Stomach (tissue), 9 donors: Measurements from ENCODE around the gene ITGB5. TPM values are rescaled to one million over a fixed set of nuclear protein-coding genes. Genes with fewer than 3 reads are reported as not detected.

Source experiments
- DNase-seq, 2 donors: peaks; one replicate each; pipeline versions ENCODE4 v3.0.0 to v3.0.0-alpha.2; 2013 to 2019
- H3K27ac ChIP-seq, 5 donors: fragments of 200-600 bp in 4 of 5; sonication (generic) in 4 of 5; one replicate each; pipeline ENCODE4 v1.5.1; 2013 to 2019; ENCODE audit warnings: mild to moderate bottlenecking in 1 of 5, moderate library complexity in 1 of 5
- H3K27me3 ChIP-seq, 3 donors: fragments of 200-600 bp; sonication (generic); one replicate each; pipeline ENCODE4 v1.5.1; 2017 to 2019; ENCODE audit warnings: mixed run types in 1 of 3
- H3K36me3 ChIP-seq, 4 donors: fragments of 200-600 bp; sonication (generic); 1 replicate in 3 of 4; 2 replicates in 1 of 4; pipeline ENCODE4 v1.5.1; 2016 to 2019
- H3K4me1 ChIP-seq, 4 donors: fragments of 200-600 bp; sonication (generic); one replicate each; pipeline ENCODE4 v1.5.1; 2016 to 2019
- H3K4me3 ChIP-seq, 4 donors: fragments of 200-600 bp; sonication (generic) in 3 of 4; one replicate each; pipeline ENCODE4 v1.5.1; 2016 to 2019; ENCODE audit warnings: mild to moderate bottlenecking in 1 of 4
- H3K9me3 ChIP-seq, 4 donors: fragments of 200-600 bp; sonication (generic); one replicate each; pipeline ENCODE4 v1.5.1; 2016 to 2019
- CTCF ChIP-seq, 7 experiments: fragments of 450-650 bp in 4 of 7; fragments of 200-600 bp in 3 of 7; sonication (generic) in 3 of 7; IDR thresholded peaks; one replicate each; pipeline ENCODE4 v1.5.1; 2016 to 2019; ENCODE audit warnings: antibody characterized with exemption in 7 of 7, control low read depth in 2 of 7, mild to moderate bottlenecking in 1 of 7
- EP300 ChIP-seq: sonication (generic); formaldehyde crosslinking; IDR thresholded peaks from one replicate; pipeline ENCODE4 v1.6.1; 2017; ENCODE audit warnings: antibody characterized with exemption
- POLR2A ChIP-seq, 4 donors: fragments of 450-650 bp; IDR thresholded peaks; one replicate each; pipeline ENCODE4 v1.6.1; 2016; ENCODE audit warnings: antibody characterized with exemption in 4 of 4, control low read depth in 2 of 4, mild to moderate bottlenecking in 1 of 4, moderate library complexity in 1 of 4
- POLR2AphosphoS5 ChIP-seq, 3 donors: sonication (generic); formaldehyde crosslinking; IDR thresholded peaks; one replicate each; pipeline ENCODE4 v1.6.1; 2016; ENCODE audit warnings: antibody characterized with exemption in 3 of 3
- WGBS, 5 donors: extraction: QIAGEN DNeasy Blood & Tissue Kit in 3 of 5; methylation state at CpG; one replicate each; pipeline versions ENCODE4 v1.1.5 to v1.1.7; 2013 to 2018; 5-methylcytosine and 5-hydroxymethylcytosine counted together
- intact Hi-C: fragments of 100-400 bp; cut with DNase I; formaldehyde crosslinking; loops from one replicate; pipeline ENCODE4 v1.15.1; 2023; ENCODE audit warnings: low total_unique reads
- polyA plus RNA-seq, 3 donors: library from polyadenylated mRNA; stranded (reverse); fragments of 200-250 nt; gene quantifications; one replicate each; pipeline ENCODE4 v1.2.3, GENCODE V29; 2013
- total RNA-seq, 5 donors: library from RNA; depleted of rRNA; stranded (reverse); fragments of >200 nt; gene quantifications; one replicate each; pipeline versions ENCODE4 v1.1.0 to v1.2.3, GENCODE V29; 2014 to 2016
- donor health status: healthy with polysubstance abuse.
- donor health status: Bipolar disorder and iron deficiency.
- donor health status: healthy.

ITGB5 gene
- total and polyA plus RNA-seq, 8 donors: 8.2 to 205 (median 54.1) TPM

DNA sequence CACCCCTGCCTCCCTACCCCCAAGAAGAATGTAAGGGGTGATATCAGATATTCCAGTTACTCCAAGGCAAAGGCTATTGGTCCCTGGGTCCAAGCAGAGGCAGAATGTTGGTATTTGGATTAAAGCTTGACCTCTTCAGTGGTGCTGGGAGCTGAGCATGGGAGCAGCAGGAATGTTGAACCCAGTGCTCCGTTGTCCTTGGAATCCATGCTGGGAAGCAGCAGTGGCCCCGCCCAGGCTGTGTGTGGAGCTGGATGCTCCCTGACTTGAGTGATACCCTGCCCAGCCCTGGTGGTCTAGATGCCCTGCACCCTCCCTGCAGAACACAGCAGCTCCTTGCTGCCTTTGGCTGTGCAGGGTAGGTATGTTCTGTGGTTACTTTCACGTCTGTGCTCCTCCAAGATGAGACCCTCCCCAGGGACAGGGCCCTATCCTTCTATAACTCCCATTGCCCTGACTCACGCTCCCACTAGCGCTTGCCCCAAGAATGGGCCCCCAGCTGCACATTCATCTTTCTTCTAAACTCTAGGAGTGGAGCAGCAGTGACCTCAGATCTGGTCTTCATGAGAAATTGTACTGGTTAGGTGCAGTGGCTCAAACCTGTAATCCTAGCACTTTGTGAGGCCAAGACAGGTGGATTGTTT is 121.8 kb downstream of the ITGB5 start:
- H3K9me3 ChIP-seq: no peaks in the 10 kb centered on the region
- no peak overlapping the region for H3K4me3 ChIP-seq
- TF ChIP-seq CTCF (IDR thresholded peaks at IDR 0.05): no peak
- no peak for TF ChIP-seq POLR2AphosphoS5 (IDR thresholded peaks at IDR 0.05)
- TF ChIP-seq EP300: no peak
- no peak for TF ChIP-seq POLR2A (IDR thresholded peaks at IDR 0.05)
- DNase-seq: no peak
- no peaks in the 10 kb centered on the region for H3K27me3 ChIP-seq
- intact Hi-C loops: no loop called here
- WGBS, 5 donors: 76 to 91% (median 88%) methylated on average over 5 of the region's 5 CpGs
- H3K36me3 ChIP-seq: peaks cover 14 to 70% (median 65%) of the 10 kb centered on the region in 4 donors
- no peak overlapping the region for H3K27ac ChIP-seq
- H3K4me1 ChIP-seq: peaks cover 6 to 26% (median 17%) of the 10 kb centered on the region in 4 donors

- intact Hi-C loops: no loop called here
- H3K36me3 ChIP-seq: peaks cover 14 to 70% (median 65%) of the 10 kb centered on the region in 4 donors
Measured at GRCh38 chr3:124764746-124765145, 122.4 kb downstream of the ITGB5 start.

DNA sequence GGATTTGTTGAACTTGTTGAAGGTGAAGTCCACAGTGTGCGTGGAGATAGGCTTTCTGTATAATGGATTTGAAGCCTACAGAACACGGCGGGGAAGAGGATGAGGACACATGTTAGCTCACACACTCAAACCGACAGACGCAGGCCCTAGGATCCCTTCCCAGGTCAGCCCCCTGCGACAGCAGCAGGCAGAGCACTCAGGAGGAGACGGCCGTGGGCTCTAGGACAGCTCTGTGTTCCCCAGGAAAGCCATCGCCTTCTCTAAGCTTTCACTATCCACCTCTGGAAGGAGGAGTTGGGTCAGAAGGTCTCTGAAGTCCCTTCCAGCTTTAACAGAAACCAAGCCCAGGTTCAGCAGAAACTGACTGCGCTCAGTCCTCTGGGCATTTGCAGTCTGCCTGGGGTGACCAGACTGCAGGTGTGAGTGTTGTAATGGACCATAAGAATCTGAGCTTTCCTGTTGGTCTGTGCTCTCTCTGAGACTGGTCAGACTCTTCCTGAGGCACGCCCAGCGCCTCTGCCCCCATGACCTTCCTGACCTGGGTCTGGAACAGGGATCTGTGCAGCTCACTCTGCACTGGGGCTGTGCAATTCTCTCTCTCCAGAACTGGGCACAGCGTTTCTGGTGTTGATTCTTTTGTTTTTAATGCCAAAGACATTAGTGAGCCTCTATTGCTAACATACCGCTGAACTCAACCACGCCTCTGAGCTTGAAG is 123.4 kb downstream of the ITGB5 start:
- Histone ChIP-seq H3K36me3 (peaks cover 14 to 64% (median 61%) of the 10 kb centered on the region in 4 donors), H3K27ac (peak overlapping the region in 1 of 5 donors; percentile 76), H3K27me3 (no peaks in the 10 kb centered on the region), H3K4me1 (peaks cover 6 to 21% (median 17%) of the 10 kb centered on the region in 4 donors), H3K4me3 (no peak overlapping the region), H3K9me3 (no peaks in the 10 kb centered on the region)
- WGBS, 5 donors: 86 to 96% (median 91%) methylated on average over 14 to 15 of the region's 15 CpGs
- intact Hi-C loops: loop anchor here (2.0 kb wide), 1 partner anchor 133 kb away; no protein-coding TSS in a partner anchor
- TF ChIP-seq POLR2AphosphoS5 (IDR thresholded peaks at IDR 0.05): no peak
- no peak for TF ChIP-seq CTCF (IDR thresholded peaks at IDR 0.05)
- TF ChIP-seq EP300: no peak
- TF ChIP-seq POLR2A (IDR thresholded peaks at IDR 0.05): no peak
- no peak for DNase-seq

More at GRCh38 chr3:124764746-124765145, 122.4 kb downstream of the ITGB5 start:
- Histone ChIP-seq H3K4me1 (peaks cover 6 to 21% (median 17%) of the 10 kb centered on the region in 4 donors), H3K9me3 (no peaks in the 10 kb centered on the region), H3K27ac (no peak overlapping the region), H3K4me3 (no peak overlapping the region), H3K27me3 (no peaks in the 10 kb centered on the region)
- WGBS, 5 donors: 71 to 83% (median 77%) methylated on average over 5 of the region's 5 CpGs
- TF ChIP-seq CTCF (IDR thresholded peaks at IDR 0.05) (no peak), POLR2A (IDR thresholded peaks at IDR 0.05) (no peak), POLR2AphosphoS5 (IDR thresholded peaks at IDR 0.05) (no peak), EP300 (no peak)
- DNase-seq: no peak

DNA sequence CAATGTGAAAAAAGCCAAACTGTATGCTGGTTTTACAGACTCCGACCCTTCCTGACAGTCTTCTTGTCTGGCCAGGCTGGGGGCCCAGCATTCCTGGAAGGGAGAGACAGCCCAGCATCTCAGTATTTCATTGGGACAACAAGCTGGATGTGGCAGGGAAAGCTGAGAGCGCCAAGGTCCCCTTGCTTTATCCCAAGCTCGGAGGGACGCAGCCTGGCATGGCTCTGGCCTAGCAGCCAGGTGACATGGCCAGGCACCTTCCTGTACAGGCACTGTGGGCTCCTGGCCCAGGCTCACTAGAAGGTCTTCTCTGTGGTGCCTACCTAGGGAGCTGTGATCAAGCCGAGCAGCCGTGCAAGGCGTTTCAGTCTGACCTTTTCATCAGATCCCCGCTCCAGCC is 124.0 kb downstream of the ITGB5 start:
- no peak for TF ChIP-seq POLR2AphosphoS5 (IDR thresholded peaks at IDR 0.05)
- no peak for TF ChIP-seq POLR2A (IDR thresholded peaks at IDR 0.05)
- TF ChIP-seq CTCF (IDR thresholded peaks at IDR 0.05): no peak
- no peak for TF ChIP-seq EP300
- Histone ChIP-seq H3K36me3 (peaks cover 14 to 58% (median 55%) of the 10 kb centered on the region in 4 donors), H3K9me3 (no peaks in the 10 kb centered on the region), H3K4me3 (no peak overlapping the region), H3K27me3 (no peaks in the 10 kb centered on the region), H3K27ac (peak overlapping the region in 1 of 5 donors; percentile 76), H3K4me1 (peaks cover 6 to 21% (median 17%) of the 10 kb centered on the region in 4 donors)
- intact Hi-C loops: loop anchor here (2.0 kb wide), 1 partner anchor 134 kb away; no protein-coding TSS in a partner anchor
- peak in 1 of 2 donors; percentile 17 for DNase-seq
- 90 to 96% (median 91%) methylated on average over 2 to 8 of the region's 8 CpGs for WGBS, 5 donors
